Activated CD4-positive, CD25-positive, alpha-beta regulatory T cell (primary cell): ENCODE results near the gene RARG.
A peak's percentile ranks its signal among the peaks of the same experiment; 100 is the strongest.

Source experiments
- DNase-seq, 4 experiments: peaks; one replicate each; lab custom pipeline; 2025; lab: John Stamatoyannopoulos, UW

Gene RARG

GRCh38 chr12:53231921-53232645 lies at the start of gene RARG:
Gene RARG, minus strand, starts transcription at chr12:53232209. Its CDS starts 4,664 bp downstream, at chr12:53227545.
- peak in 2 of 4 experiments; percentile 42 to 44 for DNase-seq

- no peak for DNase-seq
These were observed 48.0 kb upstream of the RARG start for GRCh38 chr12:53279888-53280498.

GRCh38 chr12:53279283-53279869 lies 47.4 kb upstream of the RARG start:
- DNase-seq = no peak

- no peak for DNase-seq
These were observed 46.0 kb upstream of the RARG start for GRCh38 chr12:53277981-53278380.

GRCh38 chr12:53276511-53276910 lies 44.5 kb upstream of the RARG start:
- DNase-seq = no peak

GRCh38 chr12:53274445-53274844 lies 42.4 kb upstream of the RARG start:
- DNase-seq = no peak

GRCh38 chr12:53268630-53269562 lies 36.9 kb upstream of the RARG start:
- no peak for DNase-seq

GRCh38 chr12:53267999-53268629 lies 36.1 kb upstream of the RARG start, which contains the start of gene ESPL1:
Gene ESPL1, plus strand, starts transcription at chr12:53268299. Its CDS starts 468 bp downstream, at chr12:53268767.
- peak; percentile 57 to 75 (median 64) for DNase-seq

GRCh38 chr12:53267306-53267998 lies 35.4 kb upstream of the RARG start:
- DNase-seq = no peak

- DNase-seq = no peak
These were observed 33.8 kb upstream of the RARG start for GRCh38 chr12:53265783-53266182.

GRCh38 chr12:53259891-53260290 lies 27.9 kb upstream of the RARG start:
- DNase-seq = no peak

GRCh38 chr12:53258541-53259539 lies 26.8 kb upstream of the RARG start:
- no peak for DNase-seq

GRCh38 chr12:53255996-53256395 lies 24.0 kb upstream of the RARG start:
- DNase-seq = no peak

- DNase-seq = no peak
These were observed 23.0 kb upstream of the RARG start for GRCh38 chr12:53254816-53255545.

GRCh38 chr12:53253298-53253697 lies 21.3 kb upstream of the RARG start:
- no peak for DNase-seq

- no peak for DNase-seq
These were observed 20.4 kb upstream of the RARG start for GRCh38 chr12:53252349-53252916.

- DNase-seq = peak; percentile 33 to 63 (median 50)
These were observed 19.7 kb upstream of the RARG start for GRCh38 chr12:53251477-53252348.

GRCh38 chr12:53245286-53245685 lies 13.3 kb upstream of the RARG start:
- DNase-seq = no peak
